ENCODE results near the gene RALGPS1. TPM values are rescaled to one million over a fixed set of nuclear protein-coding genes. Genes with fewer than 3 reads are reported as not detected.

Gene RALGPS1
- total RNA-seq, 4 donors from 2014 or later = 4.6 to 11.9 (median 10.0) TPM

DNA sequence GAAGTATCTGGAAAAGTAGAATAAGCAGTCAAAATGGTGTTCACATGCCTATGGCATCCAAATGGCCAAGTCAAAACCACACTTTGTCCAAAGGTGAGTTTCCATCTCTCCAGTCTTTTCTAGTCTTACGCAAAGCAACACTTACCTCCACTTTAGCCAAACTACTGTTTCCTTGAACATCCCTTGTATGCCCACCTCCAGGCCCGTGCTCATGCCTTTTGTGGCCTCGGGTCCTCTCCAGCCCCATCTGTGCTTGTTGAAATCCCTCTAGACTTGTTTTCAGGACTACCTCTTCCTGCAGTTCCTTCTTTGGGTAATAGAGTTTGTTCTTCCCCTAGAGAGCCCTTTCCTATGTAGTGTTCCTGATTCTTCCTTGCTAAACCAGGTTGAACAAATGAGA is 146.8 kb downstream of the RALGPS1 start:
- no peak for TF ChIP-seq POLR2AphosphoS5 (IDR thresholded peaks at IDR 0.05)
- no peak for TF ChIP-seq POLR2A (IDR thresholded peaks at IDR 0.05; ENCODE audit: low read depth)
- no peak for TF ChIP-seq EP300 (IDR thresholded peaks at IDR 0.05)
- TF ChIP-seq, protein P1, sequence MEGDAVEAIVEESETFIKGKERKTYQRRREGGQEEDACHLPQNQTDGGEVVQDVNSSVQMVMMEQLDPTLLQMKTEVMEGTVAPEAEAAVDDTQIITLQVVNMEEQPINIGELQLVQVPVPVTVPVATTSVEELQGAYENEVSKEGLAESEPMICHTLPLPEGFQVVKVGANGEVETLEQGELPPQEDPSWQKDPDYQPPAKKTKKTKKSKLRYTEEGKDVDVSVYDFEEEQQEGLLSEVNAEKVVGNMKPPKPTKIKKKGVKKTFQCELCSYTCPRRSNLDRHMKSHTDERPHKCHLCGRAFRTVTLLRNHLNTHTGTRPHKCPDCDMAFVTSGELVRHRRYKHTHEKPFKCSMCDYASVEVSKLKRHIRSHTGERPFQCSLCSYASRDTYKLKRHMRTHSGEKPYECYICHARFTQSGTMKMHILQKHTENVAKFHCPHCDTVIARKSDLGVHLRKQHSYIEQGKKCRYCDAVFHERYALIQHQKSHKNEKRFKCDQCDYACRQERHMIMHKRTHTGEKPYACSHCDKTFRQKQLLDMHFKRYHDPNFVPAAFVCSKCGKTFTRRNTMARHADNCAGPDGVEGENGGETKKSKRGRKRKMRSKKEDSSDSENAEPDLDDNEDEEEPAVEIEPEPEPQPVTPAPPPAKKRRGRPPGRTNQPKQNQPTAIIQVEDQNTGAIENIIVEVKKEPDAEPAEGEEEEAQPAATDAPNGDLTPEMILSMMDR (IDR thresholded peaks at IDR 0.05) = no peak
- Histone ChIP-seq H3K4me1 (peaks cover 17 to 30% (median 24%) of the 10 kb centered on the region in 4 donors), H3K36me3 (peaks cover 0 to 4% (median 0%) of the 10 kb centered on the region in 4 donors), H3K4me3 (no peak overlapping the region), H3K27ac (replicated peaks in 1 of 4) (no peak overlapping the region), H3K27me3 (no peaks in the 10 kb centered on the region), H3K9me3 (no peaks in the 10 kb centered on the region)
- intact Hi-C loops (cut with DNase I) = no loop called here
- WGBS = 89% methylated on average over 3 of the region's 3 CpGs
- DNase-seq (ENCODE audit: extremely low spot score) = peak; percentile 68

DNA sequence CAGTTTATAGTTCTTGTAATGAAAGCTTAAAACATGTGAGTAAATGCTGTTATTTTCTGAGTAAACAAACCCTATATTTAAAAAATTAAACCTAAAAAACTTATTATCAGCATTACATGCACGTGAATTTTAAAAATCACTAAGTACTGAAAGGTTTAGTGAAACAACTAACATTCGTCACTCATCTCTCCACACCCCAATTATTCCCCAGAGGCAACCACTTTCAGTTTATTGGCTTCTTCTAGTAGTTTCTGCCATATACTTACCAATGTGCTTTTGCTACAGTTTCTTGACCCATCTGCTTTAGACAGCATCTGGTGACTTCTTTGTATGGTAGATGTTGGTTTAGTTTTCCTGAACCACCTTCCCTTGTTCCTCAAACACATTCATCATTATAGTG is 149.8 kb downstream of the RALGPS1 start:
- no peak overlapping the region for H3K4me3 ChIP-seq
- DNase-seq (ENCODE audit: extremely low spot score) = peak; percentile 34
- H3K27ac ChIP-seq (replicated peaks in 1 of 4) = no peak overlapping the region
- peaks cover 0 to 3% (median 0%) of the 10 kb centered on the region in 4 donors for H3K36me3 ChIP-seq
- intact Hi-C loops (cut with DNase I) = no loop called here
- peaks cover 7 to 9% (median 9%) of the 10 kb centered on the region in 4 donors for H3K4me1 ChIP-seq
- 84% methylated on average over 2 of the region's 2 CpGs for WGBS
- TF ChIP-seq, protein P1 (IDR thresholded peaks at IDR 0.05) = no peak
- no peak for TF ChIP-seq POLR2A (IDR thresholded peaks at IDR 0.05; ENCODE audit: low read depth)
- TF ChIP-seq EP300 (IDR thresholded peaks at IDR 0.05) = no peak
- TF ChIP-seq POLR2AphosphoS5 (IDR thresholded peaks at IDR 0.05) = no peak
- no peaks in the 10 kb centered on the region for H3K9me3 ChIP-seq
- H3K27me3 ChIP-seq = no peaks in the 10 kb centered on the region

DNA sequence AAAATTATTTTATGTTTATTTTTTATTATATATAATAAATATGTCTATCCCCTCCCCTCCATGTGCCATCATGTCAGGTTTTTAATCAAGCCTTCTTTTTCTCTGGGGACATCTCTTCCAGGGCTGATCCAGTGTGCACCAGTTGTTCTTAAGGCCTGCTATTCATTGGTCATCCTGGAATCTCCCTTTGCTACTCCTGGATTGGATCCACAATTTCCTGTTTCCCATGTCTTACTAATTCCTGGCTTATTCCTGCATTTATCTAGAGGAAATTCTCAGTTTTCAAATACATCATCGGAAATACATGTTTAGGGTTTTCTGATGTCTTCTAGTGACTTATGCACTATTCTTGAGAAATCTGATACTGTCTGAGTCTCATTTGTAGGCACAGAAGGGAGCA is 151.0 kb downstream of the RALGPS1 start:
- Histone ChIP-seq H3K9me3 (no peaks in the 10 kb centered on the region), H3K27ac (replicated peaks in 1 of 4) (no peak overlapping the region), H3K4me1 (no peaks in the 10 kb centered on the region), H3K36me3 (peaks cover 0 to 9% (median 2%) of the 10 kb centered on the region in 4 donors), H3K27me3 (no peaks in the 10 kb centered on the region), H3K4me3 (no peak overlapping the region)
- intact Hi-C loops (cut with DNase I) = no loop called here
- TF ChIP-seq POLR2AphosphoS5 (IDR thresholded peaks at IDR 0.05) (no peak), EP300 (IDR thresholded peaks at IDR 0.05) (no peak), POLR2A (IDR thresholded peaks at IDR 0.05; ENCODE audit: low read depth) (no peak)
- TF ChIP-seq, protein P1 (IDR thresholded peaks at IDR 0.05) = no peak
- 67% methylated on average over 1 of the region's 1 CpG for WGBS
- no peak for DNase-seq (ENCODE audit: extremely low spot score)

- no peaks in the 10 kb centered on the region for H3K27me3 ChIP-seq
- no peak for TF ChIP-seq POLR2AphosphoS5 (IDR thresholded peaks at IDR 0.05)
- TF ChIP-seq, protein P1 (IDR thresholded peaks at IDR 0.05) = no peak
- TF ChIP-seq EP300 (IDR thresholded peaks at IDR 0.05) = no peak
- TF ChIP-seq POLR2A (IDR thresholded peaks at IDR 0.05; ENCODE audit: low read depth) = no peak
- peak; percentile 72 for DNase-seq (ENCODE audit: extremely low spot score)
- H3K27ac ChIP-seq (replicated peaks in 1 of 4) = no peak overlapping the region
- intact Hi-C loops (cut with DNase I) = no loop called here
- WGBS = 98% methylated on average over 8 of the region's 9 CpGs
- H3K36me3 ChIP-seq = peaks cover 0 to 9% (median 2%) of the 10 kb centered on the region in 4 donors
- no peaks in the 10 kb centered on the region for H3K9me3 ChIP-seq
- no peaks in the 10 kb centered on the region for H3K4me1 ChIP-seq
- no peak overlapping the region for H3K4me3 ChIP-seq
Observed at GRCh38 chr9:127066060-127066850, 151.7 kb downstream of the RALGPS1 start.
